Heart left ventricle (tissue), 16 donors: ENCODE measurements around the gene CBFA2T3. TPM values are rescaled to one million over a fixed set of nuclear protein-coding genes. Genes with fewer than 3 reads are reported as not detected.

Experiments
- ATAC-seq, 4 donors: fragments of 200-7000 bp; cut with Tn5 transposase; one replicate each; pipeline ENCODE4 v1.9.1; 2020 to 2022; ENCODE audit warnings: moderate library complexity in 4 of 4, mild to moderate bottlenecking in 3 of 4, moderate number of reproducible peaks in 1 of 4
- DNase-seq, 5 donors: peaks; one replicate each; pipeline ENCODE4 v3.0.0-alpha.2; 2020
- H3K27ac ChIP-seq, 12 donors: fragments of 200-600 bp; sonication (generic) in 4 of 12; one replicate each; pipeline versions ENCODE4 v1.5.0 to v1.8.0; 2016 to 2022; ENCODE audit warnings: mild to moderate bottlenecking in 2 of 12
- H3K27me3 ChIP-seq, 9 donors: fragments of 200-600 bp; sonication (generic) in 2 of 9; one replicate each; pipeline versions ENCODE4 v1.5.1 to v1.8.0; 2016 to 2022; ENCODE audit warnings: mild to moderate bottlenecking in 3 of 9
- H3K36me3 ChIP-seq, 9 donors: fragments of 200-600 bp; sonication (generic) in 2 of 9; one replicate each; pipeline versions ENCODE4 v1.5.0 to v1.8.0; 2018 to 2022; ENCODE audit warnings: mild to moderate bottlenecking in 2 of 9
- H3K4me1 ChIP-seq, 12 donors: fragments of 200-600 bp; sonication (generic) in 4 of 12; one replicate each; pipeline versions ENCODE4 v1.5.0 to v1.8.0; 2016 to 2022; ENCODE audit warnings: mild to moderate bottlenecking in 3 of 12
- H3K4me3 ChIP-seq, 12 donors: fragments of 200-600 bp; sonication (generic) in 4 of 12; one replicate each; pipeline versions ENCODE4 v1.5.0 to v1.8.0; 2017 to 2022; ENCODE audit warnings: mild to moderate bottlenecking in 9 of 12, moderate library complexity in 4 of 12
- H3K9me3 ChIP-seq, 12 donors: fragments of 200-600 bp; sonication (generic) in 4 of 12; one replicate each; pipeline versions ENCODE4 v1.5.0 to v1.8.0; 2016 to 2022; ENCODE audit warnings: mild to moderate bottlenecking in 1 of 12
- POLR2A ChIP-seq, 2 donors: fragments of 450-650 bp; IDR thresholded peaks; one replicate each; pipeline ENCODE4 v1.6.1; 2017; ENCODE audit warnings: antibody characterized with exemption in 2 of 2, mild to moderate bottlenecking in 2 of 2, moderate library complexity in 2 of 2
- WGBS, 4 donors: extraction: QIAGEN DNeasy Blood & Tissue Kit in 2 of 4; methylation state at CpG; one replicate each; pipeline versions ENCODE4 v1.1.5 to v1.1.7; 2013 to 2018; 5-methylcytosine and 5-hydroxymethylcytosine counted together
- intact Hi-C, 10 donors: fragments of 100-400 bp; cut with DNase I; formaldehyde crosslinking; loops; one replicate each; pipeline versions ENCODE4 v1.11.1 to v1.14.2; 2022
- polyA plus RNA-seq, 2 donors: library from polyadenylated mRNA; stranded (reverse); fragments of 200-250 nt; gene quantifications; one replicate each; pipeline ENCODE4 v1.2.3, GENCODE V29; 2013
- total RNA-seq, 9 donors: library from RNA; depleted of rRNA in 2 of 9; stranded (reverse); fragments of >200 nt in 2 of 9; fragmentation: NEBNext Ultra II Directional in 3 of 9; extraction: Animal tissue kit (Norgen Biotek cat#: 25700) in 3 of 9; gene quantifications; one replicate each; pipeline versions ENCODE4 v1.1.0 to v1.2.4, GENCODE V29; 2016 to 2023
- TF ChIP-seq, protein P1 (sequence below), 12 donors: fragments of 200-600 bp; sonication (generic) in 4 of 12; IDR thresholded peaks; one replicate each; pipeline versions ENCODE4 v1.5.0 to v1.8.0; 2018 to 2022; ENCODE audit warnings: antibody characterized with exemption in 12 of 12, mild to moderate bottlenecking in 5 of 12
- donor health status: ischemic (EF 13 %, LVEDD 7.1; RV severe dilation, severe dysfunction).
- donor health status: healthy with polysubstance abuse.
- donor health status: DM: no; HTN: yes; CAD: no.
- donor health status: DM: no; HTN: no; CAD: no.
- donor health status: ischemic (EF 25% LVEDD 6.9; RV normal size, moderate dysfunction).
- donor health status: ischemic (EF 25% LVEDD 5.7; RV mildly dilated, moderate dysfunction).
- donor health status: healthy.
- donor health status: DM: yes; HTN: yes; CAD: no.
- donor health status: ischemic (EF 35%, LVEDD 5.7; RV mildly dilated, moderate dysfunction).
- donor health status: nonischemic (EF 11% LVEDD 7.7; RV severe dilation, severe dysfunction).
- donor health status: DM: yes; HTN: yes; CAD: no.
- donor health status: PGD.
- donor health status: ischemic (EF 29% LVEDD 5.4; RV normal size, mild dysfunction).
- donor health status: nonischemic (EF 23%, LVEDD 6.1; RV moderate dilation, normal function).

CBFA2T3 gene
- total and polyA plus RNA-seq, 11 donors = 5.0 to 12.0 (median 5.8) TPM

DNA sequence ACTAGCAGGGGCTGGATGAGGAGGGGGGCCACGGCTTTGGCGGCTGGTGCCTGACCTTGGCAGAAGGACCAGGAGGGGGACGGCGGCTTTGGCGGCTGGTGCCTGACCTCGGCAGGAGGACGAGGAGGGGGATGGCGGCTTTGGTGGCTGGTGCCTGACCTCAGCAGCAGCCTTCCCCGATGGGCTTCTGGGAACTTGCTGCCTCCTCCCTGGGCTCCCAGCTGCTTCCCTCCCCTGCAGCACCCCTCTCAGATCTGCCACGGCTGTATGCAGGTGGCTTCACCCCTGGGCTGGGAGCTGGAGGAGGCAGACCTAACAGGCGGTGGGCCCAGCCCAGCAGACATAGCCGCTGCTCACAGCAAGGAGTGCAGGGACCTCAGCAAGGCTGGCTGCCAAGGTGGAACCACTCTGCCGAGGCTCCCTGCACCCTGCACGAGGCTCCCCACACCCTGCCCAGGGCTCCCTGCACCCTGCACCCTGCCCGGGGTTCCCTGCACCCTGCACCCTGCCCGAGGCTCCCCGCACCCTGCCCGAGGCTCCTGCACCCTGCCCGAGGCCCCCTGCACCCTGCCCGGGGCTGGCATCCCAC lies 38.4 kb upstream of the CBFA2T3 start:
- no peak for ATAC-seq
- H3K27ac ChIP-seq = no peak overlapping the region
- TF ChIP-seq, protein P1, sequence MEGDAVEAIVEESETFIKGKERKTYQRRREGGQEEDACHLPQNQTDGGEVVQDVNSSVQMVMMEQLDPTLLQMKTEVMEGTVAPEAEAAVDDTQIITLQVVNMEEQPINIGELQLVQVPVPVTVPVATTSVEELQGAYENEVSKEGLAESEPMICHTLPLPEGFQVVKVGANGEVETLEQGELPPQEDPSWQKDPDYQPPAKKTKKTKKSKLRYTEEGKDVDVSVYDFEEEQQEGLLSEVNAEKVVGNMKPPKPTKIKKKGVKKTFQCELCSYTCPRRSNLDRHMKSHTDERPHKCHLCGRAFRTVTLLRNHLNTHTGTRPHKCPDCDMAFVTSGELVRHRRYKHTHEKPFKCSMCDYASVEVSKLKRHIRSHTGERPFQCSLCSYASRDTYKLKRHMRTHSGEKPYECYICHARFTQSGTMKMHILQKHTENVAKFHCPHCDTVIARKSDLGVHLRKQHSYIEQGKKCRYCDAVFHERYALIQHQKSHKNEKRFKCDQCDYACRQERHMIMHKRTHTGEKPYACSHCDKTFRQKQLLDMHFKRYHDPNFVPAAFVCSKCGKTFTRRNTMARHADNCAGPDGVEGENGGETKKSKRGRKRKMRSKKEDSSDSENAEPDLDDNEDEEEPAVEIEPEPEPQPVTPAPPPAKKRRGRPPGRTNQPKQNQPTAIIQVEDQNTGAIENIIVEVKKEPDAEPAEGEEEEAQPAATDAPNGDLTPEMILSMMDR (IDR thresholded peaks at IDR 0.05) = no peak
- no peak for TF ChIP-seq POLR2A (IDR thresholded peaks at IDR 0.05)
- H3K27me3 ChIP-seq = peaks cover 0 to 33% (median 11%) of the 10 kb centered on the region in 9 donors
- no peak overlapping the region for H3K4me3 ChIP-seq
- DNase-seq = peak in 1 of 5 donors; percentile 40
- no peaks in the 10 kb centered on the region for H3K4me1 ChIP-seq
- WGBS, 4 donors = 77 to 87% (median 79%) methylated on average over 11 to 20 of the region's 20 CpGs
- no peaks in the 10 kb centered on the region for H3K9me3 ChIP-seq
- no peaks in the 10 kb centered on the region for H3K36me3 ChIP-seq
- intact Hi-C loops = no loop called here

DNA sequence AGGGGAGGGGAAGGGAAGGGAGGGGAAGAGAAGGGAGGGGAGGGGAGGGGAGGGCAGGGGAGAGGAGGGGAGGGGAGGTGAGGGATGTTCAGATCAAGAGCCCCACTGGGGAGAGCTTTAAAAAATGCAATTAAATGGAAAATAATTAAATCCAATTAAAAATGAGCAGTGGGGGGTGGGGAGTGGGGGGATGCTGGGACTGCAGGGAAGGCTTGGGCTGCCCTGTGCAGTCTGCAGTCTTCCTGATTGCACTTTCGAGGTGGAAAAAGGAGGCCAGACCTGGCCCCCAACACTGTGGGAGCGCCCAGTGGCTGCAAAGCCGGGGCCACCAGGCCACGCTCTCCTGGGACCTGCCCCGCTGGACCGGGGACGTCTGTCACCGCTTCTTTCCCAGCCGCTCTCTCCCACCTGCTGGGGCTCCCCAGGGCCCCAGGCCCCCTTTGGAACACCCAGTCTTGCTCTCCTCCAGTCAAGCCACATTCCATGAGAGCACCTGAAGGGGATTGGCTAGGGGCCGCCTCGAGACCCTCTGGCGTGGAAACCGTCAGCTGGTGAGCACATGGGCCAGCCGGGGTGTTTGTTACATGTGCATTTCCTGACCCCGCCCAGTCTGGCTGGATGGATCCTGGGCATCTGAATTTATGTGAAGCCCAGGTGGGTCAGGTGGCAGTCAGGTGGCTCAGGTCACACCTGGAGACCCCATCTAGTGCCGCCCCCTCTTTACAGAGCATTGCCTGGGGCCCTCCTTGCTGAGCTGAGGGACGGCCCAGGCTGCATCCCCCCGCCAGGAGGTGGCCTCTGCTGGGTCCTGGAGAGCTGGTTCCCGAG lies 37.6 kb upstream of the CBFA2T3 start:
- no peaks in the 10 kb centered on the region for H3K36me3 ChIP-seq
- DNase-seq (no peak), ATAC-seq (no peak)
- no peaks in the 10 kb centered on the region for H3K9me3 ChIP-seq
- TF ChIP-seq, protein P1 (IDR thresholded peaks at IDR 0.05) = no peak
- TF ChIP-seq POLR2A (IDR thresholded peaks at IDR 0.05) = no peak
- peaks cover 0 to 28% (median 9%) of the 10 kb centered on the region in 9 donors for H3K27me3 ChIP-seq
- no peaks in the 10 kb centered on the region for H3K4me1 ChIP-seq
- H3K4me3 ChIP-seq = no peak overlapping the region
- intact Hi-C loops = no loop called here
- H3K27ac ChIP-seq = no peak overlapping the region
- WGBS, 4 donors = 64 to 70% (median 68%) methylated on average over 9 to 19 of the region's 19 CpGs

DNA sequence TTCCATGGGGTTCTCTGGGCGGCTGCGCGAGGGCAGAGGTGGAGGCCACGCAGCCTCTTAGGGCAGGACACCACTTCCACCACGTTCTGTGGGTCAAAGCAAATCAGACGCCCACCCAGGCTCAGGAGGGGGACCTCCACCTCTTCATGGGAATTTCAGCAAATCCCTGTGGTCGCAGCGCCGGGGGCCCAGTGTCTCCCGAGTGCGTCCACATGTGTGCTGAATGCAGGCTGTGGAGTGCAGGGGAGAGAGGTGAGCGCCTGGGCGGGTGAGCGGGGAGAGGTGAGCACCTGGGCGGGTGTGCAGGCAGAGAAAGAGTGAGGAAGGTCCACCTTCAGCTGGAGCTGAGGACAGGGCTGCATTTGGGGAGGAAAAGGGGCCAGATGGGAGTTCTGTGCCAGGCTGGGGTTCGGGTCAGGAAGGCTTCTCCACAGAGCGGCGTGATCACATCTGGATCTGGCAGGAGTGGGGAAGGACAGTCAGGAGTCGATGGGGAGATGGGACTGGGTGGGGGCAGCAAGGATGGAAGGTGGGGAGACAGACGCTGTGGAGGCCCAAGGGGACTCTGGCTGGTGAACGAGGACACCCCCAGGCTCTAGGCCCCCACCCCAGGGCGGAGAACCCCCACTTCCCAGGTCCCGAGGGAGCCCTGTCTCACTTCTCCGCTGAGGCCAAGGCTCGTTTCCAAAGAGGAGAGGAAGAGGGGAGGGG lies 36.8 kb upstream of the CBFA2T3 start:
- no peaks in the 10 kb centered on the region for H3K4me1 ChIP-seq
- DNase-seq (peak in 1 of 5 donors; percentile 46), ATAC-seq (no peak)
- peaks cover 0 to 25% (median 10%) of the 10 kb centered on the region in 9 donors for H3K27me3 ChIP-seq
- TF ChIP-seq, protein P1 (IDR thresholded peaks at IDR 0.05) = no peak
- TF ChIP-seq POLR2A (IDR thresholded peaks at IDR 0.05) = no peak
- H3K4me3 ChIP-seq = no peak overlapping the region
- intact Hi-C loops = no loop called here
- no peak overlapping the region for H3K27ac ChIP-seq
- WGBS, 4 donors = 52 to 66% (median 60%) methylated on average over 19 to 25 of the region's 25 CpGs
- H3K36me3 ChIP-seq = no peaks in the 10 kb centered on the region
- no peaks in the 10 kb centered on the region for H3K9me3 ChIP-seq

DNA sequence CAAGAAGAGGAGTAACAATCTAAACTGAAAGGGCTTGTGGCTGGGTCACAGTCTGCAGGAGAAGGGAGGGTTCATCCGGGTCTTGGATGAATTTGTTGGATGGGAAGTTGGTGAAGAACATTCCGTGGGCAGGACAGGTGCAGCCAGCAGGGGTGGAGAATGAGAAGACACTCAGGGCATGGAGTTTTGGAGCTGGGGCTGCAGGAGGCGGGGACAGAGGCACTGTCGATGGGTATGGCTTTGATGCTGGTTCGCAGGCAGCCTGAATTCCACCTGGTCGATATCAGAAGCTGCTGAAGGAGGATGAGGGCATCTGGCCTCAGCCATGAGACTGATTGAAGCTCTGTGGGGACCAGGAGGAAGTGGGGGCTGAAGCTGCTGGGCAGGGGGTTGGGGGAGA lies 36.1 kb upstream of the CBFA2T3 start:
- no peaks in the 10 kb centered on the region for H3K4me1 ChIP-seq
- TF ChIP-seq, protein P1 (IDR thresholded peaks at IDR 0.05) = no peak
- TF ChIP-seq POLR2A (IDR thresholded peaks at IDR 0.05) = no peak
- no peak overlapping the region for H3K4me3 ChIP-seq
- intact Hi-C loops = no loop called here
- no peaks in the 10 kb centered on the region for H3K9me3 ChIP-seq
- H3K27me3 ChIP-seq = peaks cover 0 to 25% (median 7%) of the 10 kb centered on the region in 9 donors
- no peak for ATAC-seq
- 67 to 76% (median 70%) methylated on average over 6 of the region's 6 CpGs for WGBS, 4 donors
- DNase-seq = no peak
- no peaks in the 10 kb centered on the region for H3K36me3 ChIP-seq
- H3K27ac ChIP-seq = no peak overlapping the region
